Heart left ventricle (tissue), 13 donors: ENCODE measurements around the gene MAPK4.

Experiments used
- CTCF ChIP-seq, 12 donors: fragments of 200-600 bp; sonication (generic) in 4 of 12; IDR thresholded peaks; one replicate each; pipeline versions ENCODE4 v1.5.0 to v1.8.0; 2018 to 2022; ENCODE audit warnings: antibody characterized with exemption in 12 of 12, mild to moderate bottlenecking in 5 of 12
- POLR2A ChIP-seq, 2 donors: fragments of 450-650 bp; IDR thresholded peaks; one replicate each; pipeline ENCODE4 v1.6.1; 2017; ENCODE audit warnings: antibody characterized with exemption in 2 of 2, mild to moderate bottlenecking in 2 of 2, moderate library complexity in 2 of 2
- donor health status: ischemic (EF 13 %, LVEDD 7.1; RV severe dilation, severe dysfunction).
- donor health status: DM: no; HTN: yes; CAD: no.
- donor health status: DM: no; HTN: no; CAD: no.
- donor health status: ischemic (EF 25% LVEDD 6.9; RV normal size, moderate dysfunction).
- donor health status: ischemic (EF 25% LVEDD 5.7; RV mildly dilated, moderate dysfunction).
- donor health status: ischemic (EF 35%, LVEDD 5.7; RV mildly dilated, moderate dysfunction).
- donor health status: nonischemic (EF 11% LVEDD 7.7; RV severe dilation, severe dysfunction).
- donor health status: DM: yes; HTN: yes; CAD: no.
- donor health status: PGD.
- donor health status: ischemic (EF 29% LVEDD 5.4; RV normal size, mild dysfunction).
- donor health status: nonischemic (EF 23%, LVEDD 6.1; RV moderate dilation, normal function).

- TF ChIP-seq CTCF (IDR thresholded peaks at IDR 0.05): no peak
- TF ChIP-seq POLR2A (IDR thresholded peaks at IDR 0.05): no peak
These were observed 111.5 kb downstream of the MAPK4 start for GRCh38 chr18:50671376-50671775.
